NB4 (cell line): Measurements from ENCODE around the gene RAPGEF4.

ENCODE experiments used
- CTCF ChIP-seq: IDR thresholded peaks from one replicate; pipeline ENCODE4 v1.5.1; 2012; ENCODE audit warnings: low read depth, low read length
- MAX ChIP-seq: IDR thresholded peaks from 2 replicates; pipeline ENCODE4 v1.6.1; 2011; ENCODE audit warnings: low read depth, low read length
- MYC ChIP-seq: IDR thresholded peaks from 2 replicates; pipeline ENCODE4 v1.6.1; 2011; ENCODE audit warnings: low read depth, low read length
- POLR2A ChIP-seq: IDR thresholded peaks from 2 replicates; pipeline ENCODE4 v1.6.1; 2011; ENCODE audit warnings: mild to moderate bottlenecking; ENCODE audit not compliant: insufficient read length; ENCODE audit errors: extremely low read depth

GRCh38 chr2:172968061-172968469 is 232.4 kb downstream of the RAPGEF4 start:
- TF ChIP-seq POLR2A (no peak), CTCF (no peak), MAX (no peak), MYC (no peak)
